GM23248 (cell line): ENCODE measurements around the gene ZNF488.

ENCODE experiments used
- EZH2 ChIP-seq: fragments of 200-600 bp; sonication (generic); IDR thresholded peaks from 2 replicates; pipeline ENCODE4 v1.6.1; 2018; ENCODE audit warnings: antibody characterized with exemption, mild to moderate bottlenecking; ENCODE audit not compliant: insufficient read depth, poor library complexity, severe bottlenecking
- EZH2phosphoT487 ChIP-seq: fragments of 200-600 bp; sonication (generic); IDR thresholded peaks from 2 replicates; pipeline ENCODE4 v1.6.1; 2018; ENCODE audit warnings: antibody characterized with exemption, moderate library complexity, mild to moderate bottlenecking, low read depth; ENCODE audit not compliant: insufficient read depth

DNA sequence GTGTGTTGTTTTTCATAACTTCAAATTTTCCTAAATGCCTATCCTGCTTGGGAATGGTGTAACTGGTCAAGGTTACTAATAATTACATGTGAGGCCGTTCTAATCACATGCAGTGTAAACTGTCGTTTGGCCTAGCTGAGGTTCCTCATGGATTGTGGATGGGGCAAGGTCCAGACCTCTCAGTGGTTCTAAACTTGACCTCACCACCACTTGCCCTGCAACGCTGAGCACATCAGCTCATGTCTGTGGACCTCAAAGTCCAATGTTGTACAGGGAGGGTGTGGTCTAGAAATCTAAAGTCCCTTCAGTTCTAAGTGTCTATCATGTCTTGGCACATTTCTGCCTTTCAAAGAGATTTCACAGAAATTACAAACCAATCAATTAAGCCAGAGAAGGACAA, 20.3 kb downstream of the ZNF488 start:
- TF ChIP-seq EZH2: no peak
- TF ChIP-seq EZH2phosphoT487: no peak
